Gastrocnemius medialis (tissue), 4 donors: ENCODE measurements around the gene WDR81. TPM values are rescaled to one million over a fixed set of nuclear protein-coding genes. Genes with fewer than 3 reads are reported as not detected.

Experiments used
- ATAC-seq, 2 donors: fragments of 150-250 bp; one replicate each; pipeline ENCODE4 v1.9.1; 2016
- DNase-seq, 2 donors: peaks; one replicate each; pipeline ENCODE4 v3.0.0-alpha.2; 2019
- H3K27ac ChIP-seq, 4 donors: fragments of 200-600 bp; sonication (generic); 1 replicate in 1 of 4; 2 replicates in 3 of 4; pipeline ENCODE4 v1.5.1; 2016 to 2018; ENCODE audit warnings: mild to moderate bottlenecking in 2 of 4, moderate library complexity in 1 of 4
- H3K27me3 ChIP-seq, 3 donors: fragments of 200-600 bp; sonication (generic) in 2 of 3; 1 replicate in 1 of 3; 2 replicates in 2 of 3; pipeline versions ENCODE4 v1.5.1 to v1.6.0; 2016 to 2019; ENCODE audit warnings: mild to moderate bottlenecking in 1 of 3, moderate library complexity in 1 of 3
- H3K36me3 ChIP-seq, 2 donors: fragments of 200-600 bp; sonication (generic) in 1 of 2; one replicate each; pipeline ENCODE4 v1.5.1; 2017 to 2018
- H3K4me1 ChIP-seq, 2 donors: fragments of 200-600 bp; sonication (generic) in 1 of 2; one replicate each; pipeline ENCODE4 v1.5.1; 2016 to 2017; ENCODE audit warnings: mild to moderate bottlenecking in 2 of 2
- H3K4me3 ChIP-seq, 4 donors: fragments of 200-600 bp; sonication (generic) in 3 of 4; 1 replicate in 1 of 4; 2 replicates in 3 of 4; pipeline ENCODE4 v1.5.1; 2016 to 2019; ENCODE audit warnings: mild to moderate bottlenecking in 2 of 4
- H3K9me3 ChIP-seq, 3 donors: fragments of 200-600 bp; sonication (generic) in 2 of 3; 1 replicate in 1 of 3; 2 replicates in 2 of 3; pipeline ENCODE4 v1.5.1; 2016 to 2019
- CTCF ChIP-seq, 5 experiments: fragments of 450-650 bp in 3 of 5; fragments of 200-600 bp in 2 of 5; sonication (generic) in 2 of 5; IDR thresholded peaks in 4 of 5; conservative IDR thresholded peaks in 1 of 5; 1 replicate in 4 of 5; 2 replicates in 1 of 5; pipeline ENCODE4 v1.5.1; 2016 to 2019; ENCODE audit warnings: antibody characterized with exemption in 5 of 5, mild to moderate bottlenecking in 3 of 5, moderate library complexity in 3 of 5
- POLR2A ChIP-seq, 2 donors: fragments of 450-650 bp; IDR thresholded peaks; one replicate each; pipeline ENCODE4 v1.6.1; 2017; ENCODE audit warnings: antibody characterized with exemption in 2 of 2, mild to moderate bottlenecking in 2 of 2, moderate library complexity in 2 of 2
- in situ Hi-C, 4 donors: fragments of 200-750 bp; cut with MboI; loops; one replicate each; pipeline versions ENCODE4 v1.15.0 to v1.8.0; 2017; ENCODE audit warnings: low sequenced_read_pairs in 4 of 4
- intact Hi-C: fragments of 100-400 bp; cut with DNase I; formaldehyde crosslinking; loops from one replicate; pipeline ENCODE4 v1.15.1; 2023; ENCODE audit warnings: low total_unique reads
- total RNA-seq, 4 donors: library from RNA; depleted of rRNA; stranded (reverse); fragments of >200 nt; gene quantifications; one replicate each; pipeline versions ENCODE4 v1.1.0 to v1.2.3, GENCODE V29; 2016

WDR81 gene
- total RNA-seq, 4 donors from 2014 or later: 22.3 to 61.1 (median 42.7) TPM

- H3K4me1 ChIP-seq: peaks cover 0 to 4% of the 10 kb centered on the region in 2 donors
- intact Hi-C loops (no loop called here), in situ Hi-C loops (no loop called here)
- H3K27ac ChIP-seq: no peak overlapping the region
- H3K4me3 ChIP-seq: no peak overlapping the region
- no peak for ATAC-seq
- H3K36me3 ChIP-seq: peaks cover 0 to 4% of the 10 kb centered on the region in 2 donors
- DNase-seq: no peak
- H3K27me3 ChIP-seq: no peaks in the 10 kb centered on the region
- no peaks in the 10 kb centered on the region for H3K9me3 ChIP-seq
- TF ChIP-seq POLR2A (IDR thresholded peaks at IDR 0.05): no peak
- TF ChIP-seq CTCF (IDR thresholded peaks at IDR 0.05 in 4 of 5, conservative IDR thresholded peaks at IDR 0.05 in 1 of 5): no peak
Observed at GRCh38 chr17:1743088-1743439, 18.6 kb downstream of the WDR81 start.

- intact Hi-C loops: no loop called here
- Histone ChIP-seq H3K27me3 (no peaks in the 10 kb centered on the region), H3K4me1 (peaks cover 0 to 4% of the 10 kb centered on the region in 2 donors), H3K36me3 (no peaks in the 10 kb centered on the region), H3K27ac (peak overlapping the region; percentile 31 to 55 (median 44)), H3K9me3 (no peaks in the 10 kb centered on the region), H3K4me3 (no peak overlapping the region)
- peak; percentile 42 to 48 for ATAC-seq
- TF ChIP-seq POLR2A (IDR thresholded peaks at IDR 0.05): peak in 1 of 2 donors; percentile 15
- no peak for TF ChIP-seq CTCF (IDR thresholded peaks at IDR 0.05 in 4 of 5, conservative IDR thresholded peaks at IDR 0.05 in 1 of 5)
- peak in 1 of 2 donors; percentile 30 for DNase-seq
- in situ Hi-C loops: no loop called here
Observed at GRCh38 chr17:1744551-1745512, 20.3 kb downstream of the WDR81 start.

GRCh38 chr17:1745513-1746020 lies 21.1 kb downstream of the WDR81 start:
- no peak overlapping the region for H3K4me3 ChIP-seq
- in situ Hi-C loops: no loop called here

GRCh38 chr17:1746975-1747543 lies 22.6 kb downstream of the WDR81 start:
- Histone ChIP-seq H3K9me3 (no peaks in the 10 kb centered on the region), H3K4me1 (peaks cover 0 to 4% of the 10 kb centered on the region in 2 donors), H3K4me3 (no peak overlapping the region), H3K36me3 (no peaks in the 10 kb centered on the region), H3K27me3 (no peaks in the 10 kb centered on the region), H3K27ac (peak overlapping the region; percentile 54 to 73 (median 61))
- ATAC-seq: peak; percentile 57 to 82
- peak in 1 of 2 donors; percentile 35 for TF ChIP-seq POLR2A (IDR thresholded peaks at IDR 0.05)
- TF ChIP-seq CTCF (IDR thresholded peaks at IDR 0.05 in 4 of 5, conservative IDR thresholded peaks at IDR 0.05 in 1 of 5): no peak
- peak in 1 of 2 donors; percentile 56 for DNase-seq
- intact Hi-C loops: no loop called here
- in situ Hi-C loops: no loop called here

More at GRCh38 chr17:1745513-1746020, 21.1 kb downstream of the WDR81 start:
- H3K27me3 ChIP-seq: no peaks in the 10 kb centered on the region
- intact Hi-C loops: no loop called here
- peaks cover 0 to 4% of the 10 kb centered on the region in 2 donors for H3K4me1 ChIP-seq
- no peak overlapping the region for H3K27ac ChIP-seq
- H3K9me3 ChIP-seq: no peaks in the 10 kb centered on the region
- ATAC-seq (no peak), DNase-seq (peak in 1 of 2 donors; percentile 11)
- no peaks in the 10 kb centered on the region for H3K36me3 ChIP-seq
- TF ChIP-seq CTCF (IDR thresholded peaks at IDR 0.05 in 4 of 5, conservative IDR thresholded peaks at IDR 0.05 in 1 of 5) (no peak), POLR2A (IDR thresholded peaks at IDR 0.05) (no peak)
